ENCODE data around the gene DTX2. TPM values are rescaled to one million over a fixed set of nuclear protein-coding genes. Genes with fewer than 3 reads are reported as not detected.
"Not testable (repeated sequence)": the region's sequence is repeated elsewhere in the genome, so short reads cannot be mapped to it uniquely, and the experiment has no call there.

DTX2 gene
- total RNA-seq, 1 donor from 2014 or later, result 4.1 TPM

GRCh38 chr7:76485822-76486610 is 24.5 kb downstream of the DTX2 start:
- not testable (repeated sequence) for H4K20me1 ChIP-seq (ENCODE audit: low read depth); H3K9me3 ChIP-seq (ENCODE audit: low read depth); H3K9me3 Mint-ChIP-seq; H3K27ac ChIP-seq; H3K4me1 ChIP-seq; H3K4me3 Mint-ChIP-seq; H3K36me3 Mint-ChIP-seq; H3F3A ChIP-seq (ENCODE audit: low read depth); H3K4me1 Mint-ChIP-seq; H2AFZ ChIP-seq (replicated peaks); H3K4me2 ChIP-seq; H3K79me2 ChIP-seq (ENCODE audit: low read depth); H3K36me3 ChIP-seq; DNase-seq (ENCODE audit: low spot score); H3K4me3 ChIP-seq; H3K27me3 ChIP-seq; H3K27ac Mint-ChIP-seq; H3K9ac ChIP-seq; H3K27me3 Mint-ChIP-seq (ENCODE audit: insufficient read depth, low read depth)

DNA sequence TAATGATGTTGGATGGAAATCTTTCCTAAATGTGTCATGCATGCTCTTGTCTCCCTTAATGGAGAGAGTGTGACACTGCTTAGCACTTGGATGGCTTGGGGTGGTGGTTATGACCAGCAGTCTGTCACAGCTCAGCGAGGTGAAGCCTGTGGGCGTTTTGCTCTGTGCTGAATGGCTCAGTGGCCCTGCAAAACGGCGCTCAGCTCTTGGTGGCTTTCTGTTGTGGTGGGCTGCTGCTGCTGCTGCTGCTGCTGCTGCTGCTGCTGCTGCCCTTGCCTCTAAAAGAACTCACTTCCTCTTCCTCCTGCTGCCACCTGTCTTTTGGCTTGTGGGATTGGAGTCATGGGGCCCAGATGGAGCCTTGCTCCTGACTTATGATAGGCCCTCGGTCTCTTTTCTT is 25.1 kb downstream of the DTX2 start:
- H3K9ac ChIP-seq; H3K27me3 ChIP-seq; H3K36me3 ChIP-seq; H4K20me1 ChIP-seq (ENCODE audit: low read depth); H3K36me3 Mint-ChIP-seq; H3K9me3 Mint-ChIP-seq; H3K4me3 ChIP-seq; H3K4me1 ChIP-seq; H3K4me3 Mint-ChIP-seq; H3K9me3 ChIP-seq (ENCODE audit: low read depth); H3K27me3 Mint-ChIP-seq (ENCODE audit: insufficient read depth, low read depth); H2AFZ ChIP-seq (replicated peaks); H3K4me1 Mint-ChIP-seq; H3F3A ChIP-seq (ENCODE audit: low read depth); H3K27ac Mint-ChIP-seq; H3K4me2 ChIP-seq; DNase-seq (ENCODE audit: low spot score); H3K79me2 ChIP-seq (ENCODE audit: low read depth); H3K27ac ChIP-seq: not testable (repeated sequence)

- H3K9me3 Mint-ChIP-seq; H3K4me3 Mint-ChIP-seq; H3K27me3 ChIP-seq; H3K9me3 ChIP-seq (ENCODE audit: low read depth); H2AFZ ChIP-seq (replicated peaks); H3K4me3 ChIP-seq; H3K4me1 ChIP-seq; H3K9ac ChIP-seq; DNase-seq (ENCODE audit: low spot score); H3K36me3 ChIP-seq; H4K20me1 ChIP-seq (ENCODE audit: low read depth); H3K27ac Mint-ChIP-seq; H3K4me2 ChIP-seq; H3K4me1 Mint-ChIP-seq; H3F3A ChIP-seq (ENCODE audit: low read depth); H3K79me2 ChIP-seq (ENCODE audit: low read depth); H3K36me3 Mint-ChIP-seq; H3K27me3 Mint-ChIP-seq (ENCODE audit: insufficient read depth, low read depth); H3K27ac ChIP-seq: not testable (repeated sequence)
Observed at GRCh38 chr7:76487969-76488368, 26.5 kb downstream of the DTX2 start.

- H3K36me3 Mint-ChIP-seq; H3K27ac ChIP-seq; H3K4me3 Mint-ChIP-seq; H3F3A ChIP-seq (ENCODE audit: low read depth); H3K4me2 ChIP-seq; H3K9me3 ChIP-seq (ENCODE audit: low read depth); H3K9ac ChIP-seq; H3K27me3 ChIP-seq; H3K9me3 Mint-ChIP-seq; H3K27me3 Mint-ChIP-seq (ENCODE audit: insufficient read depth, low read depth); H3K36me3 ChIP-seq; H3K4me3 ChIP-seq; DNase-seq (ENCODE audit: low spot score); H3K4me1 Mint-ChIP-seq; H2AFZ ChIP-seq (replicated peaks); H4K20me1 ChIP-seq (ENCODE audit: low read depth); H3K4me1 ChIP-seq; H3K79me2 ChIP-seq (ENCODE audit: low read depth); H3K27ac Mint-ChIP-seq: not testable (repeated sequence)
Observed at GRCh38 chr7:76492139-76492538, 30.6 kb downstream of the DTX2 start.

GRCh38 chr7:76495717-76496116 is 34.2 kb downstream of the DTX2 start:
- not testable (repeated sequence) for H3K79me2 ChIP-seq (ENCODE audit: low read depth); H3K4me1 Mint-ChIP-seq; H2AFZ ChIP-seq (replicated peaks); H3K4me1 ChIP-seq; H3K9me3 Mint-ChIP-seq; H3K36me3 ChIP-seq; H3K4me2 ChIP-seq; H3K4me3 Mint-ChIP-seq; H3K27ac ChIP-seq; H3F3A ChIP-seq (ENCODE audit: low read depth); H3K27me3 ChIP-seq; H3K4me3 ChIP-seq; DNase-seq (ENCODE audit: low spot score); H3K9ac ChIP-seq; H4K20me1 ChIP-seq (ENCODE audit: low read depth); H3K9me3 ChIP-seq (ENCODE audit: low read depth); H3K27ac Mint-ChIP-seq; H3K36me3 Mint-ChIP-seq; H3K27me3 Mint-ChIP-seq (ENCODE audit: insufficient read depth, low read depth)

DNA sequence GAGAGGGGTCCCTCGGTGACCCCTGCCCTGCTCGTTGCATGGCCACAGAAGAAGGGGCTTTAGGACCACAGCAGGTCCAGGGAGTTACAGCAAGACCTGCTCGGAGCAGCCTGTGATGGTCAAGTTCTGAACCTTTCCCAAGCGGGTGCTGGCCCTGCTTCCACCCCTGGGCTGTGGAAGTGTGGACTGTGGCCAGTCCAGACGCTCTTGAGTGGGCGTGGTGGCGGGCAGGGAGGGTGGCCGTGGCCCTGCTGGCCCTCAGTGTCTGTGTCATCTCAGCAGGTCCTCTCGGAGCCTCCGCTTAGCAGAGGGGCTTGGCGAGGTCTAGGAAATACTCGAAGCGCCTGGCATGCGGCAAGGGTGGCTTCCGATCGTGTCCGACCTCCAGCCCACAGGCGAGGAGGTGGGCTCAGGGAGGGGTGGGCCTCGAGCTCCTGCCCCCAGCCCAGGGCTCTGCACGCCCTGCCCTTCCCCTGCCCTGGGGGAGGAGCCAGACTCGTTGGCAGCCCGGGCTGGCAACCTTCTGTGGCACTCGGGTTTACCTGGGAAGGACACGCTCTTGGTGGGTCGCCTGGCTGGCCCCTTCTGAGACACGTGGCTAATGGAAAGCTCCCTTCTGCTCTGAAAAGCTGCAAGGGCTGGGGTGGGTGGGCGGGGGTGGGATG is 36.5 kb downstream of the DTX2 start:
- not testable (repeated sequence) for DNase-seq (ENCODE audit: low spot score); H3K27ac ChIP-seq; H3K27me3 Mint-ChIP-seq (ENCODE audit: insufficient read depth, low read depth); H3K27ac Mint-ChIP-seq; H3F3A ChIP-seq (ENCODE audit: low read depth); H2AFZ ChIP-seq (replicated peaks); H3K4me1 Mint-ChIP-seq; H3K4me2 ChIP-seq; H3K27me3 ChIP-seq; H3K36me3 Mint-ChIP-seq; H4K20me1 ChIP-seq (ENCODE audit: low read depth); H3K9me3 ChIP-seq (ENCODE audit: low read depth); H3K4me1 ChIP-seq; H3K79me2 ChIP-seq (ENCODE audit: low read depth); H3K4me3 ChIP-seq; H3K9ac ChIP-seq; H3K9me3 Mint-ChIP-seq; H3K36me3 ChIP-seq; H3K4me3 Mint-ChIP-seq

DNA sequence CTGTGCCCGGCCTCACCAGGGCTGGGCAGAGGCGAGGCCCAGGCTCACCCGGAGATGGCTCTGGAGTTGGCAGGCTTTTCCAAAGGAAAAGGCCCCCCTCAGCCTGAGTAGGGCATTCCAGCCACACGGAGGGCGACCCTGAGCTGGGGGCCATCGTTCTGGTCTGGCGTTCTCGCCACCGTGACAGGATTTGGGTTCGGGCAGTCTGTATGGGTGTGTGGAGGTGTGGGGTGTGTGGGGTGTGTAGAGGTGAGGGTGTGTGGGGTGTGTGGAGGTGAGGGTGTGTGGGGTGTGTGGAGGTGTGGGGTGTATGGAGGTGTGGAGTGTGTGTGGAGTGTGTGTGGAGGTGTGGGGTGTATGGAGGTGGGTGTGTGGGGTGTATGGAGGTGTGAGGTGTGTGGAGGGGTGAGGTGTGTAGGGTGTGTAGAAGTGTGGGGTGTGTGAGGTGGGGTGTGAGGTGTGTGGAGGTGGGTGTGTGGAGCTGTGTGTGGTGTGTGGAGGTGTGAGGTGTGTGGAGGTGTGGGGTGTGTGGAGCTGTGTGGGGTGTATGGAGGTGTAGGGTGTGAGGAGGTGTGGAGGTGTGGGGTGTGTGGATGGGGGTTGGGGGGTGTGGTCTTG is 37.2 kb downstream of the DTX2 start:
- H3K4me2 ChIP-seq; H3K79me2 ChIP-seq (ENCODE audit: low read depth); H3K4me1 ChIP-seq; H2AFZ ChIP-seq (replicated peaks); H3F3A ChIP-seq (ENCODE audit: low read depth); H3K9me3 Mint-ChIP-seq; H3K4me1 Mint-ChIP-seq; H3K36me3 ChIP-seq; DNase-seq (ENCODE audit: low spot score); H3K9ac ChIP-seq; H3K4me3 Mint-ChIP-seq; H3K27ac Mint-ChIP-seq; H3K27me3 Mint-ChIP-seq (ENCODE audit: insufficient read depth, low read depth); H3K9me3 ChIP-seq (ENCODE audit: low read depth); H3K4me3 ChIP-seq; H3K27ac ChIP-seq; H3K27me3 ChIP-seq; H3K36me3 Mint-ChIP-seq; H4K20me1 ChIP-seq (ENCODE audit: low read depth): not testable (repeated sequence)

GRCh38 chr7:76499201-76499923 is 37.9 kb downstream of the DTX2 start:
- not testable (repeated sequence) for H3K4me1 ChIP-seq; DNase-seq (ENCODE audit: low spot score); H3K36me3 Mint-ChIP-seq; H3K4me1 Mint-ChIP-seq; H3K4me3 Mint-ChIP-seq; H3K27ac Mint-ChIP-seq; H3K27ac ChIP-seq; H2AFZ ChIP-seq (replicated peaks); H3K36me3 ChIP-seq; H3K27me3 ChIP-seq; H3K27me3 Mint-ChIP-seq (ENCODE audit: insufficient read depth, low read depth); H3K9me3 Mint-ChIP-seq; H3F3A ChIP-seq (ENCODE audit: low read depth); H3K9me3 ChIP-seq (ENCODE audit: low read depth); H3K4me2 ChIP-seq; H3K79me2 ChIP-seq (ENCODE audit: low read depth); H3K4me3 ChIP-seq; H3K9ac ChIP-seq; H4K20me1 ChIP-seq (ENCODE audit: low read depth)

Measured in neural progenitor cell (in vitro differentiated cells).